ENCODE results near the gene ASPDH.

DNA sequence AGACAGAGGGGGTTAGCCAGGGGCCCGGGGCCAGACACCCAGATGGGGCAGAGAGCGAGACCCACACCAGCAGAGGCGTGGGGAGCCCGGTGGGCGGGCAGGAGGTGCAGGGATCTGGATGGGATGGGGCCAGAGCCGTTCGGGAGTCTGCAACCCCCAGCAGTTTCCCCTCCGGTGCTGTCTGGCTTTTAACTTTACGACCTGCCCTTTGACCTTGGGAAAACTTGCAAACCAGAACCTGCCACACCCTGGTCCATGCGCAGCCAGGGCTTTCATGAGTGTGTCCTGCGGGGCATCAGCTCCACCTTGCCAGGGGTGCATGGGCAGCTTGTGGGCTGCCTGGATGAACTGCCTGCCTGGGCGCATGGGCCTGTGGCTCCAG lies 12.5 kb downstream of the ASPDH start:
- TF ChIP-seq, protein P1, sequence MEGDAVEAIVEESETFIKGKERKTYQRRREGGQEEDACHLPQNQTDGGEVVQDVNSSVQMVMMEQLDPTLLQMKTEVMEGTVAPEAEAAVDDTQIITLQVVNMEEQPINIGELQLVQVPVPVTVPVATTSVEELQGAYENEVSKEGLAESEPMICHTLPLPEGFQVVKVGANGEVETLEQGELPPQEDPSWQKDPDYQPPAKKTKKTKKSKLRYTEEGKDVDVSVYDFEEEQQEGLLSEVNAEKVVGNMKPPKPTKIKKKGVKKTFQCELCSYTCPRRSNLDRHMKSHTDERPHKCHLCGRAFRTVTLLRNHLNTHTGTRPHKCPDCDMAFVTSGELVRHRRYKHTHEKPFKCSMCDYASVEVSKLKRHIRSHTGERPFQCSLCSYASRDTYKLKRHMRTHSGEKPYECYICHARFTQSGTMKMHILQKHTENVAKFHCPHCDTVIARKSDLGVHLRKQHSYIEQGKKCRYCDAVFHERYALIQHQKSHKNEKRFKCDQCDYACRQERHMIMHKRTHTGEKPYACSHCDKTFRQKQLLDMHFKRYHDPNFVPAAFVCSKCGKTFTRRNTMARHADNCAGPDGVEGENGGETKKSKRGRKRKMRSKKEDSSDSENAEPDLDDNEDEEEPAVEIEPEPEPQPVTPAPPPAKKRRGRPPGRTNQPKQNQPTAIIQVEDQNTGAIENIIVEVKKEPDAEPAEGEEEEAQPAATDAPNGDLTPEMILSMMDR (IDR thresholded peaks at IDR 0.05), result no peak
- no peak for TF ChIP-seq SIN3A (IDR thresholded peaks at IDR 0.05; ENCODE audit: borderline replicate concordance, insufficient read depth, low read depth, low read length)

Data from Panc1 (cell line).